Measurements from ENCODE around the gene VOPP1. TPM values are rescaled to one million over a fixed set of nuclear protein-coding genes. Genes with fewer than 3 reads are reported as not detected.

VOPP1 gene
- total RNA-seq, 2 experiments from 2014 or later, result 49.6 to 53.1 TPM

DNA sequence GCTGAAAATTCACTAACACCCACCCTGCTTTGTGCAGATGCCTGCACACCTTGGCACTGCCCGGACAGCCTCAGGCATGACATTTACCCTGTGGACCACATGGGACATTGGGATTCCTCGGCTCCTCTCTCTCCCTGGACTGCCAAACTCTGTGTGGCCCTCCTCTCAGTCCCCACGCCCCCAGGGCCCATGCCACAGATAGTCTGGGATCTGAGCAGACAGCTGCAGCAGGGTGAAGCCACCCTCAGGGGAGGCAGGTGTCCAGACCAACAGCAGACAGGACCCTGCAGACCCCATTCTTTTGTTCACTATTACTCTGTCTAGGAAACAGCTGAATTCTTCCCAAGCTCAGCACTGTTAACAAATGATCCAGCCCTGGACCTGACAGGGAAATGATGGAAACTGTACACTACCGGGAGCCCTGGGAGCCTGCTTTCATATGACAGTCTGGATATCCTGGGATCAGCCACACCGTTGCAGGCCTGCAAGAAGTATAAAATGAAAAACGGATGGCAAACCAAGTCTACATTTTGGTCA is 83.4 kb downstream of the VOPP1 start:
- Histone ChIP-seq H3K27ac (ENCODE audit: low read depth in 1 of 2, low read length in 2 of 2) (no peak overlapping the region), H3K9me3 (ENCODE audit: control insufficient read depth in 1 of 2, insufficient read depth in 1 of 2, low read length in 2 of 2) (no peaks in the 10 kb centered on the region), H3K27me3 (ENCODE audit: control insufficient read depth in 1 of 2, insufficient read depth in 2 of 2, low read length in 2 of 2) (no peaks in the 10 kb centered on the region), H3K4me1 (ENCODE audit: insufficient read depth, low read length) (peaks cover 36% of the 10 kb centered on the region), H3K4me3 (ENCODE audit: low read length) (no peak overlapping the region), H3K36me3 (ENCODE audit: insufficient read depth, low read length) (peaks cover 90% of the 10 kb centered on the region)
- peak overlapping the region; percentile 74 for H3K27ac Mint-ChIP-seq
- ChIA-PET CTCF (no interaction called here), POLR2A (no interaction called here)
- intact Hi-C loops (cut with DNase I, micrococcal nuclease), result no loop called here
- no peak overlapping the region for H3K4me3 Mint-ChIP-seq
- no peaks in the 10 kb centered on the region for H3K27me3 Mint-ChIP-seq
- H3K36me3 Mint-ChIP-seq (ENCODE audit: low read depth), result peaks cover 94% of the 10 kb centered on the region
- DNase-seq (no peak), ATAC-seq (ENCODE audit: poor library complexity) (no peak)
- no peaks in the 10 kb centered on the region for H3K9me3 Mint-ChIP-seq
- peaks cover 65% of the 10 kb centered on the region for H3K4me1 Mint-ChIP-seq (ENCODE audit: low read depth)
- TF ChIP-seq, protein P1, sequence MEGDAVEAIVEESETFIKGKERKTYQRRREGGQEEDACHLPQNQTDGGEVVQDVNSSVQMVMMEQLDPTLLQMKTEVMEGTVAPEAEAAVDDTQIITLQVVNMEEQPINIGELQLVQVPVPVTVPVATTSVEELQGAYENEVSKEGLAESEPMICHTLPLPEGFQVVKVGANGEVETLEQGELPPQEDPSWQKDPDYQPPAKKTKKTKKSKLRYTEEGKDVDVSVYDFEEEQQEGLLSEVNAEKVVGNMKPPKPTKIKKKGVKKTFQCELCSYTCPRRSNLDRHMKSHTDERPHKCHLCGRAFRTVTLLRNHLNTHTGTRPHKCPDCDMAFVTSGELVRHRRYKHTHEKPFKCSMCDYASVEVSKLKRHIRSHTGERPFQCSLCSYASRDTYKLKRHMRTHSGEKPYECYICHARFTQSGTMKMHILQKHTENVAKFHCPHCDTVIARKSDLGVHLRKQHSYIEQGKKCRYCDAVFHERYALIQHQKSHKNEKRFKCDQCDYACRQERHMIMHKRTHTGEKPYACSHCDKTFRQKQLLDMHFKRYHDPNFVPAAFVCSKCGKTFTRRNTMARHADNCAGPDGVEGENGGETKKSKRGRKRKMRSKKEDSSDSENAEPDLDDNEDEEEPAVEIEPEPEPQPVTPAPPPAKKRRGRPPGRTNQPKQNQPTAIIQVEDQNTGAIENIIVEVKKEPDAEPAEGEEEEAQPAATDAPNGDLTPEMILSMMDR (IDR thresholded peaks at IDR 0.05), result no peak

DNA sequence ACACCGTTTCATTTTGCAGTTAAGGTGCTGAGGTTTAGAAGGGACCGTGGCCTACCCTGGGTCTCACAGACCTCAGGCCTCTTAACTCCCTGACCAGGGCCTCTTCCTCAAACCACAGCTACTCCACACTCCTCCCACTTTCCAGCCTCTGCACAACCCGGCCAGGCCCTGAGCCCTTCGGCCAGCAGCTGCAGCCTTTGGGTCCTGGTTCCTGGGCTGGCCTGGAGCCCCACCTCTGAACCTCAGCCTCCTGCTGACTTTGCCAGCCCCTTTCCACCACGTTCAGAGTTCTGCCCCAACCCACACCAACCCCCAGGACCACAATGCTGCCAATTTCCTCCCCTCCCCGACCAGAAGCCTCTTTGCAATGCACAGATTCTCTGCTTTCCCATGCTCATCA is 84.1 kb downstream of the VOPP1 start:
- Histone ChIP-seq H3K4me1 (ENCODE audit: insufficient read depth, low read length) (peaks cover 36% of the 10 kb centered on the region), H3K27ac (ENCODE audit: low read depth in 1 of 2, low read length in 2 of 2) (no peak overlapping the region), H3K27me3 (ENCODE audit: control insufficient read depth in 1 of 2, insufficient read depth in 2 of 2, low read length in 2 of 2) (no peaks in the 10 kb centered on the region), H3K36me3 (ENCODE audit: insufficient read depth, low read length) (peaks cover 85% of the 10 kb centered on the region), H3K9me3 (ENCODE audit: control insufficient read depth in 1 of 2, insufficient read depth in 1 of 2, low read length in 2 of 2) (no peaks in the 10 kb centered on the region), H3K4me3 (ENCODE audit: low read length) (no peak overlapping the region)
- intact Hi-C loops (cut with DNase I, micrococcal nuclease), result no loop called here
- ChIA-PET CTCF (no interaction called here), POLR2A (no interaction called here)
- ATAC-seq (ENCODE audit: poor library complexity), result no peak
- Mint-ChIP-seq H3K9me3 (no peaks in the 10 kb centered on the region), H3K4me3 (no peak overlapping the region), H3K4me1 (ENCODE audit: low read depth) (peaks cover 65% of the 10 kb centered on the region), H3K36me3 (ENCODE audit: low read depth) (peaks cover 94% of the 10 kb centered on the region), H3K27me3 (no peaks in the 10 kb centered on the region), H3K27ac (peak overlapping the region; percentile 74)
- TF ChIP-seq, protein P1 (IDR thresholded peaks at IDR 0.05), result no peak
- DNase-seq, result no peak

DNA sequence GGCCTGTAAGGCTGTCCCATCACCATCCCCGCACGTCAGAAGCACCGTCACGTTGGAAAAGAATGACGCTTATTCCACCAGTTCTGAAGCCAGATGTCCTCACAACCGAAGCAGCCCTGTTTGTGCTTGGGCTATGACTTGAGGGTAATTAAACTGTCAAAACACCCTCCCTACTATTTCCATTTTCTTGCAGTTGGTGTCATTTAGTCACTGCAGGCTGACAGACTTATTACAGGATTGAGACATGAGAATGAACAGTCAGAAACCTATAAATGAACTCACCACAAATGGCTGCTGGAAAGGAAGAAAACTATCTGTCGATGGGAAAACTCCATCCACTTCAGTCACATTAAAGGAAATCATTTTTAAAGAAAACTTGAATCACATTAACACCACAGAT is 85.3 kb downstream of the VOPP1 start:
- ATAC-seq (ENCODE audit: poor library complexity) (no peak), DNase-seq (no peak)
- Histone ChIP-seq H3K9me3 (ENCODE audit: control insufficient read depth in 1 of 2, insufficient read depth in 1 of 2, low read length in 2 of 2) (no peaks in the 10 kb centered on the region), H3K27me3 (ENCODE audit: control insufficient read depth in 1 of 2, insufficient read depth in 2 of 2, low read length in 2 of 2) (no peaks in the 10 kb centered on the region), H3K36me3 (ENCODE audit: insufficient read depth, low read length) (peaks cover 74% of the 10 kb centered on the region), H3K4me3 (ENCODE audit: low read length) (no peak overlapping the region), H3K27ac (ENCODE audit: low read depth in 1 of 2, low read length in 2 of 2) (no peak overlapping the region), H3K4me1 (ENCODE audit: insufficient read depth, low read length) (peaks cover 40% of the 10 kb centered on the region)
- H3K27me3 Mint-ChIP-seq, result no peaks in the 10 kb centered on the region
- no peaks in the 10 kb centered on the region for H3K9me3 Mint-ChIP-seq
- ChIA-PET POLR2A (interaction anchor here (0.7 kb wide), 1 partner anchor 21 kb away, joined by 3 read pairs; no protein-coding TSS in a partner anchor), CTCF (no interaction called here)
- H3K4me3 Mint-ChIP-seq, result no peak overlapping the region
- TF ChIP-seq, protein P1 (IDR thresholded peaks at IDR 0.05), result no peak
- peak overlapping the region; percentile 74 for H3K27ac Mint-ChIP-seq
- intact Hi-C loops (cut with DNase I, micrococcal nuclease), result no loop called here
- peaks cover 86% of the 10 kb centered on the region for H3K36me3 Mint-ChIP-seq (ENCODE audit: low read depth)
- peaks cover 70% of the 10 kb centered on the region for H3K4me1 Mint-ChIP-seq (ENCODE audit: low read depth)

All from CD4-positive, alpha-beta T cell (primary cell).